ENCODE data around the gene VWA5A.

DNA sequence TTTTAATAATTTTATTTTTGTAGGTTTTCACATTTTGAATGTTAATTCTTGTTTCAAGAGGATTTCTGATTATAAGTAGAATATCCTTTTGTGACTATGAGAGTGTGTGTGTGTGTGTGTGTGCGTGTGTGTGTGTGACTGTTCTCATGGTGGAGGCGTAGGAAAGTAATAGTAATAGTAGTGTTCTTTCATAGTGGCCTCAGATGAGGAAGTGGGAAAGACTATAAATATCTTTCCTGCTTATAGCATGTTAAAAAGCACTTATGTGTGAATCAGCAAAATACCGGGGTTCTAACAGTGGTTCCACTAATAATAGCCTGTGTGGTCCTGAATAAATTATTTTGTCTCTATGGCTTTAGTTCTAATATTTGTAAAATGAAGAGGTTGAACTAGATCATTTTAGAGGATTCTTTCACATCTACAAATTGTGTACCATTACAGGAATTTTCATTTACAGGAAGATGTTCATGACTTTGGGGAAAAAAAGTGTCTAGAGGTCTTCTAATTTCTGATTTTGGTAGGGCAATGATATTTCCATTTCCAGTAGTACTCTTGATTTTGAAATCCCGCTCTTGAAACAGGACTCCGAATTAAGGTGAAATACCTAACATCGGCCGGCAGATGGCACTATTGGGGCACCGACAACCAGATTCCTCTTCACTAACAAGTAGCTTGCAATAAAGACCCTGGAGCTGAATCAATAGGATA lies 44.2 kb upstream of the VWA5A start:
- TF ChIP-seq YY1 (IDR thresholded peaks at IDR 0.05; ENCODE audit: insufficient read depth, insufficient read length) (no peak), SUZ12 (IDR thresholded peaks at IDR 0.05; ENCODE audit: extremely low read depth, insufficient read depth, insufficient read length) (no peak), ZNF274 (IDR thresholded peaks at IDR 0.05; ENCODE audit: low read depth, low read length) (no peak)
